GM18502 (cell line): ENCODE measurements around the gene TTC23.
A peak's percentile ranks its signal among the peaks of the same experiment; 100 is the strongest.

Experiments
- ATAC-seq: cut with Tn5 transposase; IDR thresholded peaks from one replicate; pipeline ENCODE4 v1.9.1; 2021; ENCODE audit warnings: mild to moderate bottlenecking; ENCODE audit not compliant: unreplicated experiment, poor library complexity

TTC23 gene

GRCh38 chr15:99110581-99111320 lies 138.6 kb downstream of the TTC23 start:
- no peak for ATAC-seq

- no peak for ATAC-seq
Measured at GRCh38 chr15:99110093-99110492, 139.3 kb downstream of the TTC23 start.

DNA sequence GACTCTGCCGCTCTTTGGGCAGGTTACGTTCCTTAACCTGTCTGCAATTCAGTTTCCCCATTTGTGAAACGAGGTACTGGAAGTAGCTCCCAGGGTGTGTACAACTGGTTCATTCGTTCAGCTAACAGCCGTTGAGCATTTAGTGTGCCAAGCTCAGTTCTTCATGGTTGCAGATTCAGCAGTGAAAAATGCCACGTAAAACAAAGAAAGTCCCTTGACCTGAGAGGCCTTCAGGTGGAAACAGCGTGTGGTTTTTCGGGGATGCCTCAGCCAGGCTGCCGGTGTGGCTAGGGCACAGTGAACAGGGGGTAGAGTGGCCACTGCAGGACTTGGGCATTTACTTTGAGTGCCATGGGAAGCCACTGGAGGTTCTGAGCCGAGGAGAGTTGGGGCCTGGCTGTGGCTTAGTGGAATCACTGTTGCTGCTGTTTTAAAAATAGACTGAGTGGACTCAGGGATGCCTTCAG lies 139.8 kb downstream of the TTC23 start:
- no peak for ATAC-seq

DNA sequence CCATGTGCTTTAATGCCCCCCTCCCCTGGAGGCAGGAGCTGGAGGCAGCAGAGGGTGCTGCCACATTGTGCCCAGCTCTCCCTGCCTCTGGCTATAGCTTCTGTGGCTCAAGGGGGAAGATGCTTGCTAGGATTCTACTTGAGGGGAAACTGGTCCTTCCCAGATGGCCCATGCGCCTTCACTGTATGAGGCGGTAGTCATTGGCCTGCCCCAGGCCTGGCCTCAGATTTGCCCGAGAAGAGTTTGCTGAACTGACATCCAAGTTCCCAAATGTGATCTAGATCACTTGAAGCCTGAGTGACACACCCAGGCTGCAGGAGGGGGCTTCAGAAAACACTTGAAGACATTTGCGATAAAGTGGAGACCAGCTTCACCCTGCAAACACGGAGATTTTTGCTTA lies 140.4 kb downstream of the TTC23 start:
- no peak for ATAC-seq

DNA sequence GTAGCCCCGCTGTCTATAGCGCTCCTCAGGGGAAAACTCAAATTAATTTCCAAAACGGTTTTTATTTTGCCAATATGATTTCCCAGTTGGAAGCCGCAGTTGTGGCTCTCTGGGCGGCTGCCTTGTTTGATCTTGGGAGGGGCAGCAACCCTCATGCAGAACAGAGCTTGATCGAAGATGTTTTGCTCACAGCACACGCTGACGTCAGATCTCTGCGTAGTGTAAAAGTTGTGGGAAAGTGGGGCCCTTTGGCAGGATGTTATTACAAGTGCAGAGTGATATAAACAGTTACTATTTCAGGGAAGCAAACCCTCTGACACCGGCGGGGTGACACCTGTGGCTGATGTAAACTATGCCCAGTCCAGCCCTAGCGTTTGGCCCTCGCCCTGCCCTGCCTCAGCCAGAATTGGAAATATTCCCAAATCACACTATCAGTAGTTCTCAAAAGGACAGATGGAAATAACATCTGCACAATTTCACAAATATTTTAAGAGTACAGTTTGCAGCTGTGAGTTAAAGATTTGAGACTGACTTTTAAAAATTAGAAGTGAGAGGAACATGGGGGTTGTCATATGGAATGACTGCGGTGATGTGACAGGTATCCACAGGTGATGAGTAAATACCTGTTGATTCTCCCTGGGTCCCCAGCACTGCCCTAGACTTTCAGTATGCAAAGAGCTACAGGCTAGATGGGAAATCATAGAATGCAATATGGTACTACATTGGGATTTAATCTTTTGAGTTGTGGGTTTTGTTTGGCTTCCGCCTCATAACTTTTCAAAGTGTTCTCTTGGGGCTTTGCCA lies 142.8 kb downstream of the TTC23 start:
- no peak for ATAC-seq

DNA sequence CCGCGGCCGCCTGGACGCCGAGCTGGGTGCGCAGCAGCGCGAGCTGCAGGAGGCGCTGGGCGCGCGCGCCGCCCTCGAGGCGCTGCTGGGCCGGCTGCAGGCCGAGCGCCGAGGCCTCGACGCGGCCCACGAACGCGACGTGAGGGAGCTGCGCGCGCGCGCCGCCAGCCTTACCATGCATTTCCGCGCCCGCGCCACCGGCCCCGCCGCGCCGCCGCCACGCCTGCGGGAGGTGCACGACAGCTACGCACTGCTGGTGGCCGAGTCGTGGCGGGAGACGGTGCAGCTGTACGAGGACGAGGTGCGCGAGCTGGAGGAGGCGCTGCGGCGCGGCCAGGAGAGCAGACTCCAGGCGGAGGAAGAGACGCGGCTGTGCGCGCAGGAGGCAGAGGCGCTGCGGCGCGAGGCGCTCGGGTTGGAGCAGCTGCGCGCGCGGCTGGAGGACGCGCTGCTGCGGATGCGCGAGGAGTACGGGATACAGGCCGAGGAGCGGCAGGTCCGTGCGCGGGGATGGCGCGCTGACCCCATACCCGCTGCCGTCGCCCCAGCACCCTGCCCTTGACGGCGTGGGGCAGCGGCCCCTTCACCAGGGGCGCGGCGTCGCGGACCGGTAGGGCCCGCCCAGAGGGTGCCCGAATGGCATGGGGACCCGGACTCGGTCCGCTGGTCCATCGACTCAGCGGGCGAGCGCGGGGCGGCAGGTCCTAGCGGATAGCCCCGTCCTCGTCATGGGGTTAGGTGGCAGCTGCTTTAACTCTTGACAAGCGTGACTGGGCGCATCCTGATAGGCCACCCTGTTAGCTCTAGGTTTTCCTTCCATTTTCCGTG lies 143.7 kb downstream of the TTC23 start:
- no peak for ATAC-seq

DNA sequence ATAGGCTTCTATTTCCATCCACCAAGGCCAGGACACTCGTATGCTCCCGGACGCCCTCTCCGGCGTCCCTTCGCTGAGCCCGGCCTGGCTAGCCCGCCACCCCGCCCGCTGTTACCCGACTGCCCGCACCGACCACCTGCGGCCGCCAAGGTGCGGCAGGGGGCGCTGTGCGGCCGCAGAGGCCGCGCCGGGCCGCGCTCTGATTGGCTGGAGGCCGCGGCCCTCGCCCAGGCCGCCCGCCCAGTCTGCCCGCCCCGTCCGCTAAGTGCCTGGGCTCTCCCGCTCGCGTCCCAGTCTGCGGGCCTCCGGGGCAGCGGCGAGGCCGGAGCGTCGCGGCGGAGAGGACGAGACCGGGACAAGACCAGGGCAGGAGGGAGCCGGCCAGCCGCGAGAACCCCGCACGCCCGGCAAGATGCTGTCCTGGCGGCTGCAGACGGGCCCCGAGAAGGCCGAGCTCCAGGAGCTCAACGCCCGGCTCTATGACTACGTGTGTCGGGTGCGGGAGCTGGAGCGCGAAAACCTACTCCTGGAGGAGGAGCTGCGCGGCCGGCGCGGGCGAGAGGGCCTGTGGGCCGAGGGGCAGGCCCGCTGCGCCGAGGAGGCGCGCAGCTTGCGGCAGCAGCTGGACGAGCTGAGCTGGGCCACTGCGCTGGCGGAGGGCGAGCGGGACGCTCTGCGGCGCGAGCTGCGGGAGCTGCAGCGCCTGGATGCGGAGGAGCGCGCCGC lies 144.4 kb downstream of the TTC23 start, which contains the start of gene SYNM:
Gene SYNM, plus strand, starts transcription at position 293 of the 726 bp plus-strand sequence. Its CDS starts 120 bp downstream, at position 413.
- no peak for ATAC-seq

DNA sequence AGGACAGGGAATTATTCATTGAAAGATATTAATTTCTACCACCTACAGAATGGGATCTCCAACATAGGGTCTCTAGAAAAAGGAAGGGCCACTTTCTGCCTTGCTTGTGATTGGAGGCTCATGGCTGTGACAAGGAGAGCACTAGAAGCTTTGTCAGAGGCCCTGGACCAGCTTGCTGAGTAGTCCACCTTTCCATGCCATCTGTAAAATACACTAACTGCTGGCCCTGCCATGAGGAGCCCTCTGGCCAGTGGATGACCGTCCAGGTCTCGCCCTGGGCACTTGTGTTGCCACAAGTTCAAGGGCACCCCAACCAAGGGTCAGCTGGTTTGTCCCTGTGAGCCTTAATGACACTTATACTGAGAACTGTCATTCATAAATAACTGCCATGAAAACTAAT lies 146.1 kb downstream of the TTC23 start:
- ATAC-seq = no peak

- no peak for ATAC-seq
Measured at GRCh38 chr15:99102332-99103235, 146.8 kb downstream of the TTC23 start.

GRCh38 chr15:99101501-99101900 lies 147.9 kb downstream of the TTC23 start:
- ATAC-seq = no peak

GRCh38 chr15:99100245-99101173 lies 148.9 kb downstream of the TTC23 start:
- peak; percentile 57 for ATAC-seq

- no peak for ATAC-seq
Measured at GRCh38 chr15:99099661-99100060, 149.7 kb downstream of the TTC23 start.

GRCh38 chr15:99098991-99099390 lies 150.4 kb downstream of the TTC23 start:
- ATAC-seq = no peak

DNA sequence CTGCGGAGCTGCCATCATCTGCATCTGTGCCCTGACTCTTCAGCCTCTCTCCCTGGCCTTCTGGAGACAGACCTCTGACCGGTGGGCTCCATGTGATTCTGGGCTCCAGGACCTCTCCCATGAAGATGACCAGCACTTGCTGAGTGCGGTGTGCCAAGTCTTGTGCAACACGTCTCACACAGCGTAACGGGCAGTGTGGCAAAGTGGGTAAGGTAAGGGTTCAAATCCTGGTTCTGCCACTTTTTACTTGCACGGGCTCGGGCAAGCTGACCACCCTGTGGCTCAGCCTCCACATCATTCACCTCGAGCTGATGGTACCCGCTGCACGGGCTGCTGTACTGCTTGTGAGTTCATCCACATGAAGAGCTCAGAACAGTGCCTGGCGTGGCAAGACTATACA lies 151.0 kb downstream of the TTC23 start:
- no peak for ATAC-seq

- ATAC-seq = no peak
Measured at GRCh38 chr15:99097441-99098410, 151.7 kb downstream of the TTC23 start.

DNA sequence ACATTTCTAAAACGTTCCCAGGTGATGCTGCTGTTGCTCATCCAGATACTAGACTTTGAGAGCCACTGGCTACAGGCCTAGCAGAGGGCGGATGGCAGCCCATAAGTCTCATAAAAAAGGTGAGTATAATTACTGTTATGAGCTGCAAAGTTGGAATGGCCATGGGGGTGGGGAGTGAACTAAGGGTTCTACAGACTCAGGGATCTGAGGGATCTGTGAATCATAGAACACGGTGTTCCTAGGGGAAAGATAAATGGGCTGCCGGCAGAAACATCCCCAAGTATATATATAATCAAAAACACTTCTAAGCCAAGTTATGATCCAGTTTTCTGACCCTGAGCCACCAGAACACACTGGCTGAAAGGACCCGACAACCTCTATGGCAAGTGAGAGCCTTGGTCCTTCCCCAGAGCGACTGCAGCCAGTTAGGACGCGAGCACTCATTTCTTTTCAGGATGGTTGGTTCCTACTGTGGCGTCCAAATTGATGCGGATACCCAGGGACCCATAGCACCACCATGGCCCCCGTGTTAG lies 152.4 kb downstream of the TTC23 start:
- ATAC-seq = no peak
